ENCODE results near the gene PTGR3. TPM values are rescaled to one million over a fixed set of nuclear protein-coding genes. Genes with fewer than 3 reads are reported as not detected.

Gene PTGR3
- total and polyA plus RNA-seq, 2 experiments from 2014 or later: 17.4 to 21.1 TPM

- TF ChIP-seq CTCF (IDR thresholded peaks at IDR 0.05; ENCODE audit: low read depth, low read length): no peak
- Histone ChIP-seq H3K27me3 (no peaks in the 10 kb centered on the region), H3K27ac (no peak overlapping the region), H3K36me3 (no peaks in the 10 kb centered on the region), H3K9me3 (ENCODE audit: low read depth) (no peaks in the 10 kb centered on the region), H3K4me3 (no peak overlapping the region), H3K4me1 (ENCODE audit: low read depth) (peaks cover 17% of the 10 kb centered on the region)
- DNase-seq (ENCODE audit: low read depth in 1 of 2, low spot score in 1 of 2): no peak
These were observed 38.0 kb downstream of the PTGR3 start for GRCh38 chr18:75170916-75171315.

GRCh38 chr18:75170022-75170789 is 38.7 kb downstream of the PTGR3 start:
- DNase-seq (ENCODE audit: low read depth in 1 of 2, low spot score in 1 of 2): no peak
- Histone ChIP-seq H3K4me1 (ENCODE audit: low read depth) (peaks cover 17% of the 10 kb centered on the region), H3K9me3 (ENCODE audit: low read depth) (no peaks in the 10 kb centered on the region), H3K36me3 (no peaks in the 10 kb centered on the region), H3K27ac (no peak overlapping the region), H3K4me3 (no peak overlapping the region), H3K27me3 (no peaks in the 10 kb centered on the region)
- TF ChIP-seq CTCF (IDR thresholded peaks at IDR 0.05; ENCODE audit: low read depth, low read length): no peak

- Histone ChIP-seq H3K9me3 (ENCODE audit: low read depth) (no peaks in the 10 kb centered on the region), H3K4me1 (ENCODE audit: low read depth) (peaks cover 17% of the 10 kb centered on the region), H3K27me3 (no peaks in the 10 kb centered on the region), H3K36me3 (no peaks in the 10 kb centered on the region), H3K27ac (peak overlapping the region; percentile 22), H3K4me3 (no peak overlapping the region)
- TF ChIP-seq CTCF (IDR thresholded peaks at IDR 0.05; ENCODE audit: low read depth, low read length): no peak
- no peak for DNase-seq (ENCODE audit: low read depth in 1 of 2, low spot score in 1 of 2)
These were observed 39.5 kb downstream of the PTGR3 start for GRCh38 chr18:75169411-75169810.

- peak in 1 of 2 donors; percentile 24 for DNase-seq (ENCODE audit: low read depth in 1 of 2, low spot score in 1 of 2)
- no peaks in the 10 kb centered on the region for H3K27me3 ChIP-seq
- TF ChIP-seq CTCF (IDR thresholded peaks at IDR 0.05; ENCODE audit: low read depth, low read length): no peak
- no peak overlapping the region for H3K4me3 ChIP-seq
- peaks cover 17% of the 10 kb centered on the region for H3K4me1 ChIP-seq (ENCODE audit: low read depth)
- peak overlapping the region; percentile 22 for H3K27ac ChIP-seq
- H3K9me3 ChIP-seq (ENCODE audit: low read depth): no peaks in the 10 kb centered on the region
- no peaks in the 10 kb centered on the region for H3K36me3 ChIP-seq
These were observed 40.3 kb downstream of the PTGR3 start for GRCh38 chr18:75168619-75169018.

GRCh38 chr18:75167759-75168618 is 41.0 kb downstream of the PTGR3 start:
- DNase-seq (ENCODE audit: low read depth in 1 of 2, low spot score in 1 of 2): peak in 1 of 2 donors; percentile 6
- Histone ChIP-seq H3K27me3 (no peaks in the 10 kb centered on the region), H3K27ac (peak overlapping the region; percentile 22), H3K36me3 (no peaks in the 10 kb centered on the region), H3K4me1 (ENCODE audit: low read depth) (peaks cover 17% of the 10 kb centered on the region), H3K9me3 (ENCODE audit: low read depth) (no peaks in the 10 kb centered on the region), H3K4me3 (no peak overlapping the region)
- TF ChIP-seq CTCF (IDR thresholded peaks at IDR 0.05; ENCODE audit: low read depth, low read length): no peak
